ENCODE measurements around the gene SLC34A3. TPM values are rescaled to one million over a fixed set of nuclear protein-coding genes. Genes with fewer than 3 reads are reported as not detected.

Gene SLC34A3
- total RNA-seq, 1 experiment from 2014 or later = 0.13 TPM

DNA sequence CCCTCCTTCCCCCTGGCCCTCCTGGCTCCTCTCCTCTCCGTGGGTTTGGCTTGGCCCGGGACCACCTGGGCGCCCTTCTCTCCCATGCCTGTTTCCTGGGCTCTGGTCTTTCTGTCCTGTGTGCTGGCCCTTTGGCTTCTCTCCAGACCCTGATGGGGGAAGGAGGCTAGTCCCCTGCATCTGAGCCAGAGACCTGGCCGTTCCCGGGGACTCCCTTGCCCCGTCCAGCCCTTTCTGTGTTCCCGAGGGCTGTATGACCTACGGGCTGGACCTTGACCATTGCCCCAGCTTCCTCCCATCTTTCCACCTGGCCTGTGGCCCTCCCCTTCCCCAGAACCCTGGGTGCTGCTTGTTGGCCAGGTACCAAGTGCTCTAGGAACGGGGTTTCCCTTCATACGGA lies 32.8 kb downstream of the SLC34A3 start:
- H3K36me3 Mint-ChIP-seq = peaks cover 14% of the 10 kb centered on the region
- TF ChIP-seq, protein P1, sequence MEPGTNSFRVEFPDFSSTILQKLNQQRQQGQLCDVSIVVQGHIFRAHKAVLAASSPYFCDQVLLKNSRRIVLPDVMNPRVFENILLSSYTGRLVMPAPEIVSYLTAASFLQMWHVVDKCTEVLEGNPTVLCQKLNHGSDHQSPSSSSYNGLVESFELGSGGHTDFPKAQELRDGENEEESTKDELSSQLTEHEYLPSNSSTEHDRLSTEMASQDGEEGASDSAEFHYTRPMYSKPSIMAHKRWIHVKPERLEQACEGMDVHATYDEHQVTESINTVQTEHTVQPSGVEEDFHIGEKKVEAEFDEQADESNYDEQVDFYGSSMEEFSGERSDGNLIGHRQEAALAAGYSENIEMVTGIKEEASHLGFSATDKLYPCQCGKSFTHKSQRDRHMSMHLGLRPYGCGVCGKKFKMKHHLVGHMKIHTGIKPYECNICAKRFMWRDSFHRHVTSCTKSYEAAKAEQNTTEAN (CRISPR knock-in tag; IDR thresholded peaks at IDR 0.05) = no peak
- TF ChIP-seq ZNF121 (CRISPR knock-in tag; IDR thresholded peaks at IDR 0.05) = no peak
- no peak for TF ChIP-seq IRF2 (CRISPR knock-in tag; IDR thresholded peaks at IDR 0.05; ENCODE audit: borderline replicate concordance, low read depth)
- TF ChIP-seq, protein P2, sequence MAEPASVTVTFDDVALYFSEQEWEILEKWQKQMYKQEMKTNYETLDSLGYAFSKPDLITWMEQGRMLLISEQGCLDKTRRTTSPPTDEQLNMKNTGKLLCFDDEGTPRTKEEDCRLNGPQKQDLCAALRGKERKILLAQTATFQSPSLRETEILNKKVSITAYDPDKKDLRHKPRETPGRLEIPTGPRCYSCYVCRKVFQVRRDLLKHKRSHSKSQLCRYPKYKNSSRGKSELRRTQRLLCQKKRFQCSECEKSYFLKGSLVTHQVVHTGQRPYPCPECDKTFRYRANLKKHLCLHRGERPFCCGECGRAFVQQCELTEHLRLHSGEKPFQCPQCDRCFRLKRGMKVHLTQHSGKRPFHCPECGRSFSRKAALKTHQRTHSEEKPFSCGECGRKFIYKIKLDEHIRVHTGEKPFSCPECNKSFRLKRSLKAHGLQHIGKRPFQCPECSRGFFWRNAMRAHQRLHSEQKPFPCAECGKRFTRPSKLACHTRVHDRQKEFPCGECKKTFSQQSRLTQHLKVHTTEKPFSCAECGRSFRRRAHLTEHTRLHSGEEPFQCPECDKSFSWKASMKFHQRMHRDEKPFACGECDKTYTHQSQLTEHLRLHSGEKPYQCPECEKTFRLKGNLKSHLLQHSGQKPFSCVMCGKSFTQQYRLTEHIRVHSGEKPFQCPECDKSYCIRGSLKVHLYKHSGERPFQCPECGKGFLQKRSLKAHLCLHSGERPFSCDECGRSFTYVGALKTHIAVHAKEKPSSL (CRISPR knock-in tag; conservative IDR thresholded peaks at IDR 0.05) = no peak
- TF ChIP-seq, protein P3, sequence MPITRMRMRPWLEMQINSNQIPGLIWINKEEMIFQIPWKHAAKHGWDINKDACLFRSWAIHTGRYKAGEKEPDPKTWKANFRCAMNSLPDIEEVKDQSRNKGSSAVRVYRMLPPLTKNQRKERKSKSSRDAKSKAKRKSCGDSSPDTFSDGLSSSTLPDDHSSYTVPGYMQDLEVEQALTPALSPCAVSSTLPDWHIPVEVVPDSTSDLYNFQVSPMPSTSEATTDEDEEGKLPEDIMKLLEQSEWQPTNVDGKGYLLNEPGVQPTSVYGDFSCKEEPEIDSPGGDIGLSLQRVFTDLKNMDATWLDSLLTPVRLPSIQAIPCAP (CRISPR knock-in tag; IDR thresholded peaks at IDR 0.05) = no peak
- TF ChIP-seq ATF1 (CRISPR knock-in tag; IDR thresholded peaks at IDR 0.05) = no peak
- TF ChIP-seq, protein P4, sequence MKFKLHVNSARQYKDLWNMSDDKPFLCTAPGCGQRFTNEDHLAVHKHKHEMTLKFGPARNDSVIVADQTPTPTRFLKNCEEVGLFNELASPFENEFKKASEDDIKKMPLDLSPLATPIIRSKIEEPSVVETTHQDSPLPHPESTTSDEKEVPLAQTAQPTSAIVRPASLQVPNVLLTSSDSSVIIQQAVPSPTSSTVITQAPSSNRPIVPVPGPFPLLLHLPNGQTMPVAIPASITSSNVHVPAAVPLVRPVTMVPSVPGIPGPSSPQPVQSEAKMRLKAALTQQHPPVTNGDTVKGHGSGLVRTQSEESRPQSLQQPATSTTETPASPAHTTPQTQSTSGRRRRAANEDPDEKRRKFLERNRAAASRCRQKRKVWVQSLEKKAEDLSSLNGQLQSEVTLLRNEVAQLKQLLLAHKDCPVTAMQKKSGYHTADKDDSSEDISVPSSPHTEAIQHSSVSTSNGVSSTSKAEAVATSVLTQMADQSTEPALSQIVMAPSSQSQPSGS (CRISPR knock-in tag; IDR thresholded peaks at IDR 0.05; ENCODE audit: borderline replicate concordance, low read depth) = no peak
- TF ChIP-seq SOX15 (CRISPR knock-in tag; IDR thresholded peaks at IDR 0.05) = no peak
- TF ChIP-seq, protein P5, sequence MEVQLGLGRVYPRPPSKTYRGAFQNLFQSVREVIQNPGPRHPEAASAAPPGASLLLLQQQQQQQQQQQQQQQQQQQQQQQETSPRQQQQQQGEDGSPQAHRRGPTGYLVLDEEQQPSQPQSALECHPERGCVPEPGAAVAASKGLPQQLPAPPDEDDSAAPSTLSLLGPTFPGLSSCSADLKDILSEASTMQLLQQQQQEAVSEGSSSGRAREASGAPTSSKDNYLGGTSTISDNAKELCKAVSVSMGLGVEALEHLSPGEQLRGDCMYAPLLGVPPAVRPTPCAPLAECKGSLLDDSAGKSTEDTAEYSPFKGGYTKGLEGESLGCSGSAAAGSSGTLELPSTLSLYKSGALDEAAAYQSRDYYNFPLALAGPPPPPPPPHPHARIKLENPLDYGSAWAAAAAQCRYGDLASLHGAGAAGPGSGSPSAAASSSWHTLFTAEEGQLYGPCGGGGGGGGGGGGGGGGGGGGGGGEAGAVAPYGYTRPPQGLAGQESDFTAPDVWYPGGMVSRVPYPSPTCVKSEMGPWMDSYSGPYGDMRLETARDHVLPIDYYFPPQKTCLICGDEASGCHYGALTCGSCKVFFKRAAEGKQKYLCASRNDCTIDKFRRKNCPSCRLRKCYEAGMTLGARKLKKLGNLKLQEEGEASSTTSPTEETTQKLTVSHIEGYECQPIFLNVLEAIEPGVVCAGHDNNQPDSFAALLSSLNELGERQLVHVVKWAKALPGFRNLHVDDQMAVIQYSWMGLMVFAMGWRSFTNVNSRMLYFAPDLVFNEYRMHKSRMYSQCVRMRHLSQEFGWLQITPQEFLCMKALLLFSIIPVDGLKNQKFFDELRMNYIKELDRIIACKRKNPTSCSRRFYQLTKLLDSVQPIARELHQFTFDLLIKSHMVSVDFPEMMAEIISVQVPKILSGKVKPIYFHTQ (CRISPR knock-in tag; IDR thresholded peaks at IDR 0.05) = no peak
- TF ChIP-seq TCF7 (CRISPR knock-in tag; IDR thresholded peaks at IDR 0.05; ENCODE audit: low read depth) = no peak
- no peak for ATAC-seq
- CTCF ChIA-PET = interaction anchor here (1.5 to 1.7 kb wide), 2 partner anchors 10 to 19 kb away, joined by 4 to 6 read pairs; no protein-coding TSS in a partner anchor
- H3K4me1 Mint-ChIP-seq = peaks cover 3% of the 10 kb centered on the region; the same call in 1 of the 2 replicates
- POLR2A ChIA-PET = no interaction called here
- H3K4me3 Mint-ChIP-seq = no peak overlapping the region
- no peak overlapping the region for H3K27ac Mint-ChIP-seq
- no peaks in the 10 kb centered on the region for H3K27me3 Mint-ChIP-seq (ENCODE audit: low read depth)
- H3K9me3 Mint-ChIP-seq = no peaks in the 10 kb centered on the region
- no peak for DNase-seq (ENCODE audit: low spot score)

DNA sequence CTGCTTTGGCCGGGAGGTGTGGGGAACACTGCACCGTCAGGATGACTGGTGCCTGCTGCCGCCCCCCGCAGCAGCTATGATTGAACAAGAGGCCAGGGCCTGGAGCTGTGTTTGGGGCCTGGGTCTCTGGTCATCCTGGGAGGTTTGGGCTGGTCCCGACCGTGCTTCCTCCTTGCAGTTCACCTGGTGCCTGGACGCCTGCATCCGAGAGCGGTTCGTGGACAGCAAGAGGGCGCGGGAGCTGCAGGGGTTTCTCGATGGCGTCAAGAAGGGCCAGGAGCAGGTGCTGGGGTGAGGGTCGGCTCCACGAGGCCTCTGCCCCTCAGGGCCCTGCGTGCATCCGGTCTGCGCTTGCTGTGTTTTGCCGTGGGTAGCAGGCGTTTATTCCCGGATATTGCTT lies 33.4 kb downstream of the SLC34A3 start:
- Mint-ChIP-seq H3K9me3 (no peaks in the 10 kb centered on the region), H3K4me1 (peaks cover 3% of the 10 kb centered on the region; the same call in 1 of the 2 replicates), H3K36me3 (peaks cover 13% of the 10 kb centered on the region), H3K4me3 (no peak overlapping the region), H3K27ac (no peak overlapping the region), H3K27me3 (ENCODE audit: low read depth) (no peaks in the 10 kb centered on the region)
- DNase-seq (ENCODE audit: low spot score) = no peak
- ATAC-seq = no peak
- ChIA-PET CTCF (interaction anchor here (1.1 kb wide), 1 partner anchor 28 kb away, joined by 3 read pairs; no protein-coding TSS in a partner anchor), POLR2A (no interaction called here)
- TF ChIP-seq SP1 (CRISPR knock-in tag; conservative IDR thresholded peaks at IDR 0.05) (no peak), EMX1 (CRISPR knock-in tag; IDR thresholded peaks at IDR 0.05) (no peak), ZNF121 (CRISPR knock-in tag; IDR thresholded peaks at IDR 0.05) (no peak), ZNF671 (CRISPR knock-in tag; IDR thresholded peaks at IDR 0.05) (no peak), KAT7 (CRISPR knock-in tag; IDR thresholded peaks at IDR 0.05; ENCODE audit: borderline replicate concordance) (no peak)
- TF ChIP-seq, protein P1 (CRISPR knock-in tag; IDR thresholded peaks at IDR 0.05) = no peak

Measured in WTC11 (cell line).